ENCODE results near the gene NPRL2. TPM values are rescaled to one million over a fixed set of nuclear protein-coding genes. Genes with fewer than 3 reads are reported as not detected.

The NPRL2 gene
- total RNA-seq, 1 donor from 2014 or later = 17.1 TPM

DNA sequence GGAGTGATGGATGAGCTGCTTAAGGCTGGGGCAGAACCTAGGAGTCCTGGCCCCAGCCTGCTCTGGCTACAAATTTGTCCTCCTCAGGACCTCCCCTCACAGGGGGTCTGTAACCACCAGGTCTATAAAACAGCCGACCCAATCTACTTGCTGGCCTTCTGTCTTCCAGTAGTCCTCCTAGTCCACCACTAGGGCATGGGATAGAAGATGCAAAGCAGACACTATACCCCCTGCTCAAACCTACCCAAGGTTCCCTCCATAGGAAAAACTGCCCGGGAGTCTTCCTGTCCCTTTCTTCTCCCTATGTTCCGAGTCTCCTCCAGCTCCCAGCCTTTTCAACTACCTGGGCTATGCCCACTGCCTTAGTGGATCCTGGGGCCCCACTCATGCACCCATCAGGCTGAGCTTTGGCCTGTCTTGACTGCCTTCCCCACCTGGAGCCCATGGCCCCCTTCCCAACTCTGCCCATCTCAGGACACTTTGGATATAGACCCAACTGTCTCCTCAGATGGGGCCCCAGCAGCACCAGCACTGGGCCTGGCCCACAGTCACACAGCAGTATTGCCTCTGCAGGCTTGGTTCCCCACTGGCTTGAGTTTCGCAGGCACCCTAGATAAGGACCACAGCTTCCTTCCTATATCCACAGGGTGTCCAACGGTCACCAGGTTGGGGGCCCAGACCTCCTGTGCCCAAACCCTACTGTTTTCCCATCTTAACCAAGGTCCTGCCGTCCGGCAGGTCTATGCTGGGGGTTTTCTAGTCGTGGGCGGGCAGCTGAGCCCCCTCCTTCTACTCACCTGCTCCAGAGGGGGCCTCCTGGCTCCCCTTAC, 52.5 kb downstream of the NPRL2 start:
- FAIRE-seq (no peak), DNase-seq (ENCODE audit: low read depth) (no peak)
- TF ChIP-seq, protein P1, sequence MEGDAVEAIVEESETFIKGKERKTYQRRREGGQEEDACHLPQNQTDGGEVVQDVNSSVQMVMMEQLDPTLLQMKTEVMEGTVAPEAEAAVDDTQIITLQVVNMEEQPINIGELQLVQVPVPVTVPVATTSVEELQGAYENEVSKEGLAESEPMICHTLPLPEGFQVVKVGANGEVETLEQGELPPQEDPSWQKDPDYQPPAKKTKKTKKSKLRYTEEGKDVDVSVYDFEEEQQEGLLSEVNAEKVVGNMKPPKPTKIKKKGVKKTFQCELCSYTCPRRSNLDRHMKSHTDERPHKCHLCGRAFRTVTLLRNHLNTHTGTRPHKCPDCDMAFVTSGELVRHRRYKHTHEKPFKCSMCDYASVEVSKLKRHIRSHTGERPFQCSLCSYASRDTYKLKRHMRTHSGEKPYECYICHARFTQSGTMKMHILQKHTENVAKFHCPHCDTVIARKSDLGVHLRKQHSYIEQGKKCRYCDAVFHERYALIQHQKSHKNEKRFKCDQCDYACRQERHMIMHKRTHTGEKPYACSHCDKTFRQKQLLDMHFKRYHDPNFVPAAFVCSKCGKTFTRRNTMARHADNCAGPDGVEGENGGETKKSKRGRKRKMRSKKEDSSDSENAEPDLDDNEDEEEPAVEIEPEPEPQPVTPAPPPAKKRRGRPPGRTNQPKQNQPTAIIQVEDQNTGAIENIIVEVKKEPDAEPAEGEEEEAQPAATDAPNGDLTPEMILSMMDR (IDR thresholded peaks at IDR 0.05; ENCODE audit: insufficient read depth, low read length, severe bottlenecking) = peak; percentile 29
- Histone ChIP-seq H3K27me3 (ENCODE audit: control insufficient read depth, insufficient read depth, low read length) (no peaks in the 10 kb centered on the region), H3K36me3 (ENCODE audit: control insufficient read depth, insufficient read depth, low read length) (peaks cover 1% of the 10 kb centered on the region), H3K4me3 (ENCODE audit: low read depth, low read length) (peak overlapping the region; percentile 76)

DNA sequence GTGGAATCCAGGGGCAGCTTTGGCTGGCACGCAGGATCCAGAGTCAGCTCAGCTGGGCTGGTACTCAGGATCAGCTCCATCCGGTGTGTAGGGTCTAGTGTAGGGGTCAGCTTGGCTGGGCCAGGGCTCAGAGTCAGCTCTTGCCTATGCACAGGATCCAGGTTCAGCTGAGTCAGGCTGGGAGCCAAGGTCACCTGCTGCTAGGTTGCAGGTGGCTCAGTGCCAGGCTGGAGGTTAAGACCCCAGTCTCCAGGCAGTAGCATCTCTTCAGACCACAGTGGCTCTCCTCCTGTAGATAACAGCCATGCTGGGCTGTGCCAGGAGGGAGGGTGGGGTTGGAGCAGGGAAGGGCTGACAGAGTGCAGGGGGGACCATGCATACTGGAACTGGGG, 53.2 kb downstream of the NPRL2 start:
- H3K27me3 ChIP-seq (ENCODE audit: control insufficient read depth, insufficient read depth, low read length) = no peaks in the 10 kb centered on the region
- FAIRE-seq = no peak

More for the DNA sequence above, 53.2 kb downstream of the NPRL2 start:
- TF ChIP-seq, protein P1 (IDR thresholded peaks at IDR 0.05; ENCODE audit: insufficient read depth, low read length, severe bottlenecking) = no peak
- Histone ChIP-seq H3K4me3 (ENCODE audit: low read depth, low read length) (no peak overlapping the region), H3K36me3 (ENCODE audit: control insufficient read depth, insufficient read depth, low read length) (peaks cover 1% of the 10 kb centered on the region)
- no peak for DNase-seq (ENCODE audit: low read depth)

Other genes with a start within 250 kb of the NPRL2 start
- gene SEMA3F, start 195.5 kb downstream of the NPRL2 start, total RNA-seq = 35.5 and 76.0 TPM in 2 replicates
- gene GNAT1, start 159.2 kb downstream of the NPRL2 start, total RNA-seq = 0.26 TPM in 1 of 2 replicates, not detected in the other
- gene SLC38A3, start 145.5 kb downstream of the NPRL2 start, total RNA-seq = not detected in 2 replicates
- gene GNAI2, start 114.6 kb downstream of the NPRL2 start, total RNA-seq = 97.9 and 129 TPM in 2 replicates
- gene SEMA3B, start 81.6 kb downstream of the NPRL2 start, total RNA-seq = 2.3 and 7.1 TPM in 2 replicates
- under 0.01 TPM in 1 of 2 replicates, not detected in the other for gene LSMEM2, start 71.7 kb downstream of the NPRL2 start, total RNA-seq
- 104 and 177 TPM in 2 replicates for gene IFRD2, start 58.3 kb downstream of the NPRL2 start, total RNA-seq
- 6.6 and 6.8 TPM in 2 replicates for gene HYAL3, start 51.4 kb downstream of the NPRL2 start, total RNA-seq
- 1.3 and 2.0 TPM in 2 replicates for gene NAA80, start 51.4 kb downstream of the NPRL2 start, total RNA-seq
- 7.1 and 8.3 TPM in 2 replicates for gene HYAL1, start 47.2 kb downstream of the NPRL2 start, total RNA-seq
- 55.0 and 63.0 TPM in 2 replicates for gene HYAL2, start 28.0 kb downstream of the NPRL2 start, total RNA-seq
- 21.9 and 23.3 TPM in 2 replicates for gene TUSC2, start 22.6 kb downstream of the NPRL2 start, total RNA-seq
- 15.5 and 25.5 TPM in 2 replicates for gene RASSF1, start 9.9 kb downstream of the NPRL2 start, total RNA-seq
- 0.13 and 0.53 TPM in 2 replicates for gene ZMYND10, start 5.0 kb downstream of the NPRL2 start, total RNA-seq
- 18.9 and 22.1 TPM in 2 replicates for gene CYB561D2, start 87 bp upstream of the NPRL2 start, total RNA-seq
- gene TMEM115, start 8.7 kb upstream of the NPRL2 start, total RNA-seq = 19.7 and 22.8 TPM in 2 replicates
- not detected in 2 replicates for gene CACNA2D2, start 152.9 kb upstream of the NPRL2 start, total RNA-seq
- gene C3orf18, start 217.0 kb upstream of the NPRL2 start, total RNA-seq = 1.2 and 3.2 TPM in 2 replicates
- gene HEMK1, start 218.7 kb upstream of the NPRL2 start, total RNA-seq = 6.6 and 8.4 TPM in 2 replicates